Gastroesophageal sphincter (tissue), 3 donors: ENCODE data around the gene JAG2.

Experiments used
- EP300 ChIP-seq: sonication (generic); formaldehyde crosslinking; IDR thresholded peaks from one replicate; pipeline ENCODE4 v1.6.1; 2017; ENCODE audit warnings: antibody characterized with exemption, mild to moderate bottlenecking
- TF ChIP-seq, protein P1 (sequence below), 4 experiments: fragments of 200-600 bp in 2 of 4; fragments of 450-650 bp in 2 of 4; sonication (generic) in 1 of 4; IDR thresholded peaks; one replicate each; pipeline ENCODE4 v1.5.1; 2017 to 2019; ENCODE audit warnings: antibody characterized with exemption in 4 of 4, mild to moderate bottlenecking in 2 of 4, moderate library complexity in 2 of 4

DNA sequence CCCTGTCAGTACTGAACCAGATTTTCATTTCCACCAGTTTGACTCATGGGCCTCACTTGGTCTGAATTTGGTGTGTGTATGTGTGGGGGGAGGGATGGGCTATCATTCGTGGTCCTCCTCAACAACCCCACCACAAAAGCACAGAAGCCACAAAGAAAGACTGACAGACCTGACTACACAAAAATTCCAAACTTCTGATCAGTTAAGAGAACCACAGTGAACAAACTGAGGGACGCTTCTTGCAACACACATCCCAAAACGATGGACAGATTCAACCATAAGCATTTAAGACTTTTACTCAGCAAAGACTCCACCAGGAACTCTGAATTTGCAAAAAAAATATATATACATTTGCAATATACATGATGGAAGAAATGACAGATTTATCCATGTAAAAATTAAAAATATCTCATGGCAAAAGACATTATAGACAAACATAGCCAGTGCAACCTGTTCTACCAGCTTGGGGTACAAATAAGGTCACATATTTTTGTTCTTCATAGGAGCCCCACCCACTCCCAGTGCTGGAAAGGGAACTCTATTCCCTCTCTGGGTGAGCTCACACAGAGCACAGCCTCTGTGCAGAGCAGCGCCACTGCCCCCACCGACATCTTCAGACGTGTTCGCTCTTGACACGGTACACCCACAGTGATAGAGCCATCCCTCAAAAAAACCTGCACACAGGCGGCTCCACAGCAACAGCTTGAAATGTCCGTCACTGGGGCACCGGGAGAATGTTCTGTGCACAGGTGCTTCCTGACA, 49.7 kb downstream of the JAG2 start:
- TF ChIP-seq EP300, result no peak
- TF ChIP-seq, protein P1, sequence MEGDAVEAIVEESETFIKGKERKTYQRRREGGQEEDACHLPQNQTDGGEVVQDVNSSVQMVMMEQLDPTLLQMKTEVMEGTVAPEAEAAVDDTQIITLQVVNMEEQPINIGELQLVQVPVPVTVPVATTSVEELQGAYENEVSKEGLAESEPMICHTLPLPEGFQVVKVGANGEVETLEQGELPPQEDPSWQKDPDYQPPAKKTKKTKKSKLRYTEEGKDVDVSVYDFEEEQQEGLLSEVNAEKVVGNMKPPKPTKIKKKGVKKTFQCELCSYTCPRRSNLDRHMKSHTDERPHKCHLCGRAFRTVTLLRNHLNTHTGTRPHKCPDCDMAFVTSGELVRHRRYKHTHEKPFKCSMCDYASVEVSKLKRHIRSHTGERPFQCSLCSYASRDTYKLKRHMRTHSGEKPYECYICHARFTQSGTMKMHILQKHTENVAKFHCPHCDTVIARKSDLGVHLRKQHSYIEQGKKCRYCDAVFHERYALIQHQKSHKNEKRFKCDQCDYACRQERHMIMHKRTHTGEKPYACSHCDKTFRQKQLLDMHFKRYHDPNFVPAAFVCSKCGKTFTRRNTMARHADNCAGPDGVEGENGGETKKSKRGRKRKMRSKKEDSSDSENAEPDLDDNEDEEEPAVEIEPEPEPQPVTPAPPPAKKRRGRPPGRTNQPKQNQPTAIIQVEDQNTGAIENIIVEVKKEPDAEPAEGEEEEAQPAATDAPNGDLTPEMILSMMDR (IDR thresholded peaks at IDR 0.05), result no peak
